Activated T-cell treated with anti-CD3 and anti-CD28 coated beads, Interleukin-2, amount 50 U/mL, for 48 hours (primary cell): ENCODE results near the gene KRTCAP2.

Experiments
- DNase-seq, 2 experiments: peaks; one replicate each; pipeline ENCODE4 v3.0.0-alpha.2; 2020

Gene KRTCAP2

DNA sequence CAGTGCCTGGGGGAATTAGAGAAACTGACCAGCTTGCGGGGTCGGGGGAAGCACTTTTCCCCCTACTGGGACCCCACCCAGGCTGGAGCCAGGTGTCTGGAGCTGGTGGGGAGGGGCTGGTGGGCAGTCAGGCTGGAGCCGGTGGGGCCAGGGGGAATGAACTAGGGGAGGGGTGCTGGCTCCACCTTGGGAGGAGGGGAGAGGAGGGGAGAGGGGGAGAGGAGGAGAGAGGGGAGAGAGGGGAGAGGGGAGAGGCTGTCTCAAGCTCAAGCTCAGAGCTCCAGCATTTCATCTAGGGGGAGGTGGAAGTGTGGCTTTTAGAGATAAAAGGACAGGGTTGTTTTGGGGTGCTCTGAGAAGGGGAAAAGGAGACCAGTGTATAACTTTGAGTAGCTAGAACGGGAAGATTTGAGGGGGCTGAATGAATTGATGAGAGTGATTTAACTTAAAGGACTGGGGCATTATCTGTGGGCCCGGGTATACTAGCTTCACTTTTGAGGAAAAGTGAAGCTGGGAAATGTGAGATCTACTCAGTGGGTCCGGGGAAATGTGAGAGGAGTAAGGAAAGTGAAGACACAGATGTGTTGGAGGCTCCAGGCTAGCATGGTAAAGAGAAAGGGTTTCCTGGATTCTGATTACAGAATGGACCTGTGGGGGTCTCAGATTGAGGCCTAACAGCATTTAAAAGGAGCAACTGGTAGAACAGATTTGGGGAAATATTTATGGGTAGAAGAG lies 42.7 kb downstream of the KRTCAP2 start:
- no peak for DNase-seq

GRCh38 chr1:155128755-155129473 lies 44.2 kb downstream of the KRTCAP2 start:
- peak in 1 of 2 experiments; percentile 24 for DNase-seq

- peak in 1 of 2 experiments; percentile 31 for DNase-seq
Measured at GRCh38 chr1:155127967-155128754, 44.9 kb downstream of the KRTCAP2 start.

DNA sequence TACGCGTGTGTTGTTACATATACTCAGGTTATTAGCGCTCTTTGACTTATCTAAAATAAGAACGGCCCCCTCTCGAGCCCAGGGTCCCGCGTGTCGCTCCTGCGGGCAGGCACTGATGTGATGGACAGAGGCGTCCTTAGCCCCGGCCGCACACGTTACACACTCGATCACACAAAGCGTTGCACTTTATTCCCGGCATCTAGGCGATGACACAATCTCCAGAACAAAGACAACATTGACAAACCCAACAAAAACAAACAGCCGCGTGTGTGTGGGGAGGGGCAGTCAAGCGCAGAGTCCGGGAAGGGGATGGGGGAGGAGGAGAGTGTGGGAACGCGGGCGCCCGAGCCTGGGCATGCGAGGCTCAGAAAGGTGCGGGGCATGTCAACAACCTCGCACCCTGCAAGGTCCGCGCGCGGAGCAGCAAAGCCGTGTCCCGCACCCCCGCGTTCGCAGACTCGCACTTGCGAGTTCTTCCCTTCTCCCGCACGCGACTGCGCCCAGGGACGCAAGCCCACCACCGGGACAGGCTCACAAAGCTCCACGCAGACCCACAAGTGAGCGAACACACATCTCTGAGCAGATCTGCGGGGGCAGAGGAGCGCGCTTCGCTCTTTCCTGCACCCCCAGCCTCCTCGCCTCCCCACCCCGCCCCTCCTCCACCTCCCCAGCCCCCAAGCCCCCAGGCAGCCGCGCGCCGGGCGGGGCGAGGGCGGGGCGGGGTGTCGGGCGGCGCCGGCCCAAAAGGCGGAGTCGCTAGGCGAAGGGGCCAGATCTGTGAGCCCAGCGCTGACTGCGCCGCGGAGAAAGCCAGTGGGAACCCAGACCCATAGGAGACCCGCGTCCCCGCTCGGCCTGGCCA lies 45.8 kb downstream of the KRTCAP2 start, which contains the start of gene EFNA1:
EFNA1 (plus strand) TSS at position 772 of the 862 bp plus-strand sequence. CDS start 102 bp downstream, outside the sequence.
- peak; percentile 57 to 64 for DNase-seq

DNA sequence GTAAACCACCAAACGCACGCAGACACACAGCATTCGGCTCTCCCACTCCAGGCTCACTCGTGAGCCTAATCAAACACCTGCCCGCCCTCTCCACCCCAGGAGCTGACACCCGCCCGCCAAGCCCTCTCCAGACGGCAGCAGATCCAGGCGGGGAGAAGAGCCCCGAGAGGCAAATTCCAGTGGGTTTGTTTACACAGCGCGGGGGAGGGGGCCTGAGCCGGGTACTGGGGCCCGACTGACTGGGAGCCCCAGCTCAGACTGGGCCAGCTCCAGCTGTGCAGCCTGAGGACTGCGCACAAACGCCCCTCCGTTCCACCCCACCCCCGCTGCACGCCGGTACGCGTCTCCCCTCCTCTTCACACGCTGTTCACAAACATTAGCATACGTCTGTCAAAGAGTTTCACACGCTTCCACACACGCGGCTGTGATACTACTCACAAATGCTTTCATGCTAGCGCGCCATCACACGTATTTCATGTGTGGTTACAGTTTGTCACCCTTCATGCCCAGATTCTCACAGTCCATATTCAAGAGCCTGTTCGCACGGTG lies 46.5 kb downstream of the KRTCAP2 start:
- peak in 1 of 2 experiments; percentile 46 for DNase-seq

DNA sequence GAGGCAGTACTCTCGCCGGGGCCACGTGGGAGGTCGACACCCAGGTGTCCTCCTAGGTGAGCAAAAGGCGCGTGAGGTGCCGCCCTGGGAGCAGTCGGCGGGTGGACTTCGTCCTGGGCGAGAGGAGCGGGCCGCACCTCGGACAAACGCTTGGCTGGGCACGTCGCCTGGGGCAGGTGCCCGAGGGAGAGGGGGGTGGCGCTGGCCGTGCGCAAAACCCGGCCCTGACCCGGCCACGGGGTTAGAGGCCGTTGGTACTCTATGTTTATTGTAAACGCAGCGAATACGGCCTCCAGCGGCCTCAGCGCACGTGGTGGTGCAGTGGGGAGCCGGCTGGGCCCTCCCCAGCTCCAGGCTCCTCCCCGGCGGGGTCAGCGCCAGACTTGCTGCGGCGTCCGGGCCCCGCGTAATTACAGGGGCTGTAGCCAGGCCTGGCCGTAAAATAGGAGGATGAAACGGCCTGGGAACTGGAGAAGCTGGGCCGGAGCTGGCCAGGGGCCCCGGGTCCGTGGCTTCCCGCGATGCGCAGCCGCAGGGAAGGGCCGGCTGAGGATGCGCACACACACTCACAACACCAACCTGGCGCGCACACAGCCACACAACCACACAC lies 47.1 kb downstream of the KRTCAP2 start:
- DNase-seq = no peak

- no peak for DNase-seq
Measured at GRCh38 chr1:155125511-155125945, 47.6 kb downstream of the KRTCAP2 start.

- no peak for DNase-seq
Measured at GRCh38 chr1:155124503-155125463, 48.3 kb downstream of the KRTCAP2 start.

DNA sequence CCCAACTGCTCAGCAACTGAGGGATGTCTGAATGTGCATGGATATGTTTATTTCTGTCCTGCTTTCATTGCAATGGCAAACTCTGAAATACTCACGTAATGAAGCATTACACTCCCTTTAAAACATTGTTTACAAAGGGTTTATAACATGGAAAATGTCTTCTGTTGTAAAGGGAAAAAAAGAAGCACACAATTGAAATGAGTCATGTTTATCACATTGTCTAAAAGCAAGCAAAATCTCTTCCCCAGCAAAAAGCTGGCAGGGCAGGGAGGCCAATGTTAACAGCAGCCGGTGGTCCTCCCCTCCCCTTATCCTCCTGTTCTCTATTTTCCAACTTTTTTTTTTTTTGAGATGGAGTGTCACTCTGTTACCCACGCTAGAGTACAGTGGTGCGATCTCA lies 49.3 kb downstream of the KRTCAP2 start:
- no peak for DNase-seq

GRCh38 chr1:155122308-155122707 lies 50.8 kb downstream of the KRTCAP2 start:
- DNase-seq = no peak

DNA sequence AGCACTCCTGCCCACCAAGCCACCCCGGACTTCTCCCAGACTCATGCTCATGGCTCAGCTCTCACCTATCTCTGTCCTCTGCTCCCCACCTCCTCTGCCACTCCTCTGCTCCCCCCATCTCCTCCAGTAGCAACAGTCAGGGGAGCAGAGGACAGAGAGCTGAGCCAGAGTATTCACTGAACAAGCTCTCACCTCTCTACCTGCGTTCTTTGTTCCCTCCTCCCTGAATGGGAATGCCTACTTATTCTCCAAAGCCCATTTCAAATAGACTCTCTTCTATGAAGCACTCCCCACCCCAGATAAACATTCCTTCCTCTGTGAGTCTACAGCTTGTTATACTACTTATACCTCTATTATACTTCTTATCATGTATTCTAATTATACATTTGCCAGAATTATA lies 51.9 kb downstream of the KRTCAP2 start:
- no peak for DNase-seq

DNA sequence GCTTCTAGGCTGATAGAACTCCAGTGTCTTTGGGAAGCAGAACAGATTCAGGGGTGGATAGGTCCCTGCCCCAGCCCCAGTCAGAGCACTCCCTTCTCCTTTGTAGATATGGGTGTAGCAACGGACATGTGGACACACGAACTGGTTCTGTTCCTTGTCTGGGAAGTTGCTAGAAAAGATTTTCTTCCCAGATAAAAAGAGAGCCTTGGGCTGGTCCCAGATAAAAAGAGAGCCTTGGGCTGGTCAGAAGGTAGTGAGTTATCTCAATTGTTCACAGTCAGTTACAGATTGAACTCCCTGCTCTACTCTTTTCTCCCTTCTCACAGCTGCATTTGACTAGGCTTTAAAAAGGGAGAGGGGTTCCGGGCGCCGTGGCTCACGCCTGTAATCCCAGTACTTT lies 52.9 kb downstream of the KRTCAP2 start:
- no peak for DNase-seq
